ENCODE measurements around the gene CHMP4A. TPM values are rescaled to one million over a fixed set of nuclear protein-coding genes. Genes with fewer than 3 reads are reported as not detected.

The CHMP4A gene, protein sequence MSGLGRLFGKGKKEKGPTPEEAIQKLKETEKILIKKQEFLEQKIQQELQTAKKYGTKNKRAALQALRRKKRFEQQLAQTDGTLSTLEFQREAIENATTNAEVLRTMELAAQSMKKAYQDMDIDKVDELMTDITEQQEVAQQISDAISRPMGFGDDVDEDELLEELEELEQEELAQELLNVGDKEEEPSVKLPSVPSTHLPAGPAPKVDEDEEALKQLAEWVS
- total RNA-seq, result 20.5 and 22.0 TPM in 2 replicates

DNA sequence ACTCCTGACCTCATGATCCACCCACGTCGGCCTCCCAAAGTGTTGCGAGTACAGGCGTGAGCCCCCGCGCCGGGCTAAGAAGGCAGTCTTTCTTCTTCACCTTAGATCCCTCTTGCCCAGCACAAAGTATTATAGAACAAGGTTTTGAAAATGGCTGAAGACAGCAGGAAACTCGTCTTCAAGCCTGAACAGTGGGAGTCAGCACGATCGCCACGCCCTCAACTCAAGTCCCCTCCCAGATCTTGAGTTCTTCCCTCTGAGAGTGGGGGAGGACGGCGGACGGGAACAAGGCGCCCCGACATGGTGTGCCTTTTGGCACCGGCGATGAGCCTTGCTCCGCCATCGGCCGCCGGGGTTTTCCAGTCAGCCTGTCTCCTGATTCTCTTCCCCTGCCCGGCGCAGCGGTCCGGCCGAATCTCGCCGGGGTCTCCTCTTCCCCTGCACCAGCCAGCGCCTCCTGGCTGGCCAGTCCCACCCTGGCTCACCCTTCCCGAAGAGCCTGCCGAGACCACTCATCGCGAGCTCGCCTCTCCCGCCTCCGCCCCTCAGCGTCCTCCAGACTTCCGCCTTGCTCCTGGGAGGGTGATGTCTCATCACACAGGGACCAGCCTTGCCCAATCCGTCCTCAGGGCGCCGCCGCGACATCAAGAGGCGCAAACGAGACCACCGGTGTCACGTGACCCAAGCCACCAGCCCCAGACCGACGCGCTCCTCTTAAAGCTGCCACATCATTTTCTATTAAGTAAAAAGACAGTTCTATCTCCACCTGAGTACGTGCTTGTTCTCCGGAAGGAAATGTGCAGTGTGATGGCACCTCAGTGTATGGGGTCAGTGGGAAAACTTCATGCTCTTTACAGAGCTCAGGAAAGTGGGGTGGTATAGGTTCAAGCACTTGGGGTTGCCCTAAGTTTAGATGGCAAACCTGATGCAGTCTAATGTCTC, at the start of gene CHMP4A:
TSS of gene CHMP4A (minus strand) at position 565 of the 942 bp plus-strand sequence. CDS start at position 516, 49 bp downstream.

DNA sequence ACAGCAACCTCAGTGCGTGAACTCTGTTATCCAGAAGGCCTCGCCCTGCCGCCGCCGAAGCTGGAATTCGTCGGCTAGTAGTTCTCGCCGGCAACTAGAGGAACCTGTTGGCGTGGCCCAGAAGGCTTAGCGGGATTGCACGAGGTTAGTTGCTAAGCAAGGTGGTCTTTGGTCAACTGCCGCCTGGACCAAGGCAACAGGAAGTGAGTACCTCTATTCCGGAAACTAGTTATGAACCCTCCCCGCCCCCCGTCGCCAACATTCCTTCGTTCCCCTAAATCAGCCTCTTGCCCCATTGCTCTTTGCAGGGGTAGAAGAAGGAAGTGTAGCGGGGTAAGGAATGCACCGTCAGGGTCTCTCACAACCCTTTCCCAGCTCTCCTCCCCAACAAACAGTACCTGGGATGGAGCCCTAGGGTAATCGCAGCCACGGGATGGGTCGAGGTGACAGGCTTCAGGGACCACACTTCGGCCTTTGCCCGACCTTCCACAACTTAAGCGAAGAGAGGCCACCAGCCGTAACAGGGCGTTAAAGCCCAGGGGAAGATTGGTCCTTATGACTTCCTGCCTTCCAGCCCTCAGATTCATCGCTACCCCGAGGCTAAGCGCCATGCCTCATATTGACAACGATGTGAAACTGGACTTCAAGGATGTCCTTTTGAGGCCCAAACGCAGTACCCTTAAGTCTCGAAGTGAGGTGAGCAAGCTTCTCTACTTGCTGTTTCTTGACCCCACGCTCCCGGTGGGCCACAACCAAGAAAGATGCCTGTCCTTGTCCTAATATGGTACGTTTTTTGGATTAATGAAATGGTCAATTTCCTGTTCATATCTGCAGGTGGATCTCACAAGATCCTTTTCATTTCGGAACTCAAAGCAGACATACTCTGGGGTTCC, 19.6 kb upstream of the CHMP4A start, which contains the start of gene GMPR2:
TSS of gene GMPR2 (plus strand) at position 285 of the 893 bp plus-strand sequence. CDS start at position 610, 325 bp downstream.

DNA sequence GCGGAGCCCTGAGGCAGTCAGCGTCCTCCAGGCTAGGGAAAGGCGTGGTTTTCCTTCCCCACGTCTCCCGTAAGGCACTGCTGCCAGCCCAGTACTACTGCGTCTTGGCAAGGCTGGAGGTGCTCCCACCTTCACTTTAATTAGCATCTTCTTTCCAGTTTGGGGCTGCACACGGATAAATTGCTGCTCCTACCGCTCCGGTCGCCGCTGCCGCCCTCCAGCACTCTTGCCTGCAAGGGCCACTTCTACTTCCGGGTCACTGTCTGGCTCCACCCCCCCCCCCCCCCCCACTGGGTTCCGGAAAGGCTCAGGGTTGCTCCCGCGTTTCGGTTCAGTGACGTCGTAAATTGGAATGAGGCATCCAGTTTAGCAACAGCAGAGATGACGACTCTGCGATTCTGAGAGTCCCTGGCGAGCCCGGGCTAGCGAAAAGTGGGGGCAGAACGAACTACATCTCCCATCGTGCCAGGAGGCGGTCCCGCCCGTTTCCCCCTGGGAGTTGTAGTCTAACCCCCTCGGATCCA, 18.9 kb upstream of the CHMP4A start, which contains the start of gene NEDD8:
TSS of gene NEDD8 (minus strand) at position 247 of the 524 bp plus-strand sequence. CDS start at position 147, 100 bp downstream.

DNA sequence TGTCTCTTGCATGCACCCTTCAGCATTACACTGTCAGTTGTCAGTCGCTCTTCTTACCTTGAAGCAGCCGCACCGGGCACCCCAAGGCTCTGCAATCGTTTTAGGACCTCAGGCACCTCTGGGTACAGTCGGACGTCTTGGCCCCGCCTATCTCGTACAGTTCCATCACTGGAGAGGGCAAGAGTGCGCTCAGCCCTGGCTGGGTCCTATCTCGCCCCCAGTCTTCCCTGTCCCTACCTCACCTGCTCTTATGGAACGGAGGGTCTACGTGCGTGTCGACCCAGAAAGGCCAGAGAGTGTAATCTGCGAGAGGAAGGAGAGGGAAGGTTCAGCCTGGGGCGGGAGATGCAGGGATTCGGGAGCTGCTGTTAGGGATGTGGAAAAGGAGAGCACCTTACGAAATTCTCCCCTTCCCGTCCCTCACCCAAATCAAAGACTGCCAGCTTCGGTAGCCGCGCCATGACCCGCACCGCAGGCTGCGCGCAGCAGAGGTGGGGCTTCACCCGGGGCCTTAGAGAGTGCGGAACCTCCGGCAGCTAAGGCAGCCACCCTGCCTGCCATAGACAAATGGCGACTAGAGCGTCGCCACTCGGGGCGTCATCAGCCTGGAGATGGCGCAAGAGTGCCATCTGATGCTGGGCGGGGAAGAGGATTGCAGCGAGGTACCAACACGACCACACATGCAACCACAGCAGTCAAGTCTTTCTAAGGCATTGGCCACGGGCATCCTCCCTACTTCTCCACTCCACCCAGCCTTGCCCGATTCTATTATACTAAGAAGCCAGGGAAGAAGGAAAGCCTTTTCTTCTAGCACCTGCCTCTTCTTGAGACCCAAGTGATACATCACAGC, 2.4 kb upstream of the CHMP4A start, which contains the start of gene MDP1:
TSS of gene MDP1 (minus strand) at position 572 of the 850 bp plus-strand sequence. CDS start at position 461, 111 bp downstream.

DNA sequence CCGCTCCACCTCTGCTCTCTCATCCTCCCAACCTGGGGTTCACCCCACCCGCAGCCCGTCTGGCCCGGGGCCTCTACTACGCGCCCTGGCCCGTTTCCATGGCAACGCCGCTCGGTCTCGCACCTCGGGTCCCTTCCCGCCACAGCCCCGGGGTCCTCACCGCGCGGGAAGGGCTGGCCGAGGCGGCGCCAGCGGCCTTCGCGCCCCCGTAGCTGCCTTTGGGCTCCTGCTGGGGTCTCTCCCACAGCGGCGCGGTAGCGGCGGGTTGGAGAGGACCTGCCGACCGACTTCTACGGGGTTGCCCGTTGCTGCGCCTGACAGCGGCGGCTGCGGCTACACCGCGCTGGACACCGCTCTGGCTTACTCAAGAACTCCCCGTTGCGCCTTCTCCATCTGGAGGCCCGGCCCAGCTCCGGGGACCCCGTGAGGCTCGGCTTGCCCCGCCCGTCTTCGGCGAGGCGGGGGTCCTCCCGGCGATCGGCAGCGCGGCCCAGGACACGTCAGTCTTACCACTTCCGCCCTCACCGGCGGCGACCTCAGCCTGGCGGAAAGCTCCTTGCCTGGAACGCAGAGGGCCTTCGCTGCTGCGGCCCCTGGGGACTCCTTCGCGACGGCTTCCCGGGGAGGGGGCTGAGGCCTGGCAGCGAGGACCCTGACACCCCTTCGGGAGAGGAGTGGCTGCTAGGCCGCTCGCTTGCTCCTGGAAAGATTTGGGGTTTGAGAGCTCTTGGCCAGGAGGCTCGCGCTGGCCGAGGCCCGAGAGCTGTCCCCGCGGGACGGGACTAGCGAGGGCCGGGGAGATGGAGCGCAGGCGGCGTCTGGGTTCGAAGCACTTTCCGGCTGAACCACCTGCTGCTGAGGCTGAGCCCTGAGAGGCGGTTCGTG, 17.9 kb downstream of the CHMP4A start, which contains the start of gene TM9SF1:
TSS of gene TM9SF1 (minus strand) at position 256 of the 885 bp plus-strand sequence. CDS start 422 bp downstream, outside the sequence.

DNA sequence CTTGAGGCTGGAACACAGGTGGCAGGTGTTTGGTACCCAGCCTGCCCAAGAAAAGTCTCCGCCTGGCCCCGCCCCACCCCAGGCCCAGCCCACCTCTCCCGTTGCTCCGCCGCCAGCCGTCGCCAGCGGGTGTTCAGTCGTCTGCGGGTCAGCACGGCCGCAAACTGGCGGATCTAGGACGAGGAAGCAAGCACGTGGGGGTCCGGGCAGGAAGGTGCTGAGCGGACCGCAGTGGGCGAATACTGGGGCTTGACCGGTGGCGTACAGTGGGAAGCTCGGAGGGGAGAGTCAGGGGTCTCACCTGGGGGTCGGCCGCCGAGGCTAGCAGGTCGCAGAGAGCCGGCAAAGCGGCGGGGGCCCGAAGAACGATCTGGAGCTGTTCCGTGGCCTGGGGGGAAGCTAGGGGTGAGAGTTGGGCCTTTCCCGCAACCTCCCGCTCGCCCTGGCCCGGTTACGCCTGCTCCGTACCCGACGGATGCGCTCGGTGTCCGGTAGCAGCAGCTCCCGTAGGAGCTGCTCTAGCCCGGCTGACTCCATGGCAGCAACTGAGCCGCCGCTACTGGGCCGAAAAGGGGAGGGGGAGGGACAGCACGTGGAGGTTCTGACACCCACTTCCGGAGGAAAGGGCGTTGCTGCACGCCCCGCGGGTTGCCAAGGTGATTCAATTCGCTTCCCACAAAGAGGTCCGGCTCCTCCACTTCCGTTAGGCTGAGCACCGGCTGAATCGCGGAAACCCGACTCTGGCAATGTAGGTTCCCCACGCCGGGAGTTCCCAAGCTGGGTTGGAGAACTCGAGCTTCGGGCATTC, 24.8 kb downstream of the CHMP4A start, which contains the start of gene IPO4:
TSS of gene IPO4 (minus strand) at position 566 of the 808 bp plus-strand sequence. CDS start at position 537, 29 bp downstream.

DNA sequence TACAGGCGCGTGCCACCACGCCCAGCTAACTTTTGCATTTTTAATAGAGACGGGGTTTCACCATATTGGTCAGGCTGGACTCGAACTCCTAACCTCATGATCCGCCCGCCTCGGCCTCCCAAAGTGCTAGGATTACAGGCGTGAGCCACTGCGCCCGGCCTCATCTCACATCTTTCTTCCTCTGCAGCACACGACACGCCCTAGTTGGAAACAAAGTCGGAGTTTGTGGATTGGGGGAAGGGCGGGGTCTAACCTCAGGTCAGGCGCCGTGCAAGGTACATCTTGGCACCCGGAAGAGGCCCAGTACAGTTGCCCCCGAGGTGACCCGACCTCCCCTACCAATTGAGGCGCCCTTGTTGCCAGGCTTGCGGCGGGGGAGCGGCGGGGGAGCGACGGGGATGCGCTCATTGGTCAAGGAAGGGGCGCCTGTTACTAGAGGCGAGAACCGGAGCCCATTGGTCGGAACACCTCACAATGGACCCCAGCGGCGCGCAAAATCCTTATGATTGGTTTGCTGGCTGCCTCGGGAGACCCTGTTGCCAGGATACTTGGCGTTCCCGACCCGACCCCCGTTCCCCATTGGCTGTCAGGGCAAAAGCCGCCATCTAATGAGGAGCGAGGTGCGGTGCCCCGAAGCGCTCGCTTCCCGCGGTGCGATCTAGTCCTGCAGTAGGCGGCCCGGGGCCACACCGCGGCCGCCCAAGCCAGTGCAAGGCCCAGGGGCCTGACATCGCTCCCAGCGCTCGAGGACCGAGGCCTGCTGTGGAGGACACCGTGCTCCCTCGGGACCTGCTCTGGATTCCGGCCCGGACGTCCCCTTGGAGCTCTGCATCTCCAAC, 41.6 kb downstream of the CHMP4A start, which contains the start of gene REC8:
TSS of gene REC8 (plus strand) at position 659 of the 839 bp plus-strand sequence. CDS start 473 bp downstream, outside the sequence.

DNA sequence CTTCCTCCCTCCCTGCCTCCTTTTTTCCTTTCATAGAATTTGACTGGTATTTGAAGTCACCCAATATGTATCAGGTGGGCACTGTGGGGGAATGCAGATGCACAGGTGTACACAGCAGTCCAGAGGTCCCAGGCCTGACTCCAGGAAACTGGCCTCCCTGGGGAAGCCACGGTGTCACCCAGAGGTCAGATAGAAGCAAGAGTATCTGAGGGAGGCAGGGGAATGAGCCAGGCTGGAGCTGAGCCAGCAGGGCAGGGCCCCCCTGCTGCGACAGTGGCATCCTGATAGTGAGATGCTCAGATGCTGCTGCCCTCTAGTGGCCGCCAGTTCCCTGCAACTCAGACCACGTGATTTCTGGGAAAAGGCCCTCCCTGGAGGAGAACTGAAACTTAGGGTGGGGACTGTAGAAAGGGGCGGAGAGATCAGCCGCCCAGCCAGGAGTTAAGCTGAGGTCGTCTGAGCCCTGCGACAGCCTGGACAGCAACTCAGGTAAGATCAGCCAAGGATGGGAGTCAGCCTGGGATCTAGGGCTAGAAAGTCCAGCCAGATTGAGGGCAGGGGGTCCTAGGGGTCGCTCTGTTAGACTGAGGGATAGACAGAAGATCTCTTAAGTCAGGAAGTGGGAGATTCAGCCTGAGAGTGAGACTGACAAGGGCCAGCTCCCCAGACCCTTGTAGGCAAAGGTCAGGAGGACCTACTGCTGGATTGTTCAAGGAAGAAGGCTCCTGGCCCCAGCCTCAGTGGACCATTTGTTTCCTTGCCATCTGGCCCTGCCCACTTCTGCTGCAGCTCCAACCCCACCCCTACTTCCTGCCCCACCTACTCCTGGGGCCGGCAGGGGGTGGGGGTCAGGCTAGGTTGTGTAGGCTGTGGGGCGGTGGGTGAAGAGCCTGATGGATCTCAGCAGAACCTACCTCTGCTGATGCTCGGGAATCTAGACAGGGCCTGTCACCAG, 52.2 kb downstream of the CHMP4A start, which contains the start of gene IRF9:
TSS of gene IRF9 (plus strand) at position 416 of the 955 bp plus-strand sequence. CDS start 880 bp downstream, outside the sequence.

Small RNA genes lying within 50 kb of the gene (small RNA-seq; reads per million reads assigned to genes)
- gene AL136295.4 (not detected), gene CHMP4A (not detected), gene IPO4 (0.23 reads per million), gene IRF9 (not detected), gene MDP1 (not detected)

Other genes starting within 250 kb of the CHMP4A start
- gene DHRS4L2, start 224.6 kb downstream of the CHMP4A start, total RNA-seq, result 9.4 and 12.6 TPM in 2 replicates
- gene CARMIL3, start 161.5 kb downstream of the CHMP4A start, total RNA-seq, result under 0.01 TPM in 2 replicates
- gene CPNE6, start 141.9 kb downstream of the CHMP4A start, total RNA-seq, result not detected in 2 replicates
- 20.4 and 23.9 TPM in 2 replicates for gene PCK2, start 119.2 kb downstream of the CHMP4A start, total RNA-seq
- gene DCAF11, start 98.7 kb downstream of the CHMP4A start, total RNA-seq, result 88.3 and 88.7 TPM in 2 replicates
- 1.6 and 2.0 TPM in 2 replicates for gene NRL, start 98.5 kb downstream of the CHMP4A start, total RNA-seq
- 0.39 and 1.7 TPM in 2 replicates for gene FITM1, start 82.8 kb downstream of the CHMP4A start, total RNA-seq
- 22.4 and 72.6 TPM in 2 replicates for gene PSME1, start 77.3 kb downstream of the CHMP4A start, total RNA-seq
- 11.4 and 13.6 TPM in 2 replicates for gene EMC9, start 71.9 kb downstream of the CHMP4A start, total RNA-seq
- gene PSME2, start 66.9 kb downstream of the CHMP4A start, total RNA-seq, result 32.6 and 48.4 TPM in 2 replicates
- gene RNF31, start 66.0 kb downstream of the CHMP4A start, total RNA-seq, result 75.4 and 87.3 TPM in 2 replicates
- gene IRF9, start 52.2 kb downstream of the CHMP4A start, total RNA-seq, result 42.4 and 46.6 TPM in 2 replicates
- gene REC8, start 41.4 kb downstream of the CHMP4A start, total RNA-seq, result 14.2 and 15.7 TPM in 2 replicates
- 20.4 and 36.2 TPM in 2 replicates for gene IPO4, start 24.7 kb downstream of the CHMP4A start, total RNA-seq
- gene TM9SF1, start 18.0 kb downstream of the CHMP4A start, total RNA-seq, result 73.8 and 74.5 TPM in 2 replicates
- 0.54 TPM in 1 of 2 replicates, not detected in the other for gene TSSK4, start 7.8 kb downstream of the CHMP4A start, total RNA-seq
- gene MDP1, start 2.6 kb upstream of the CHMP4A start, total RNA-seq, result 15.3 and 15.6 TPM in 2 replicates
- gene NEDD8, start 18.9 kb upstream of the CHMP4A start, total RNA-seq, result 99.8 and 112 TPM in 2 replicates
- gene GMPR2, start 19.4 kb upstream of the CHMP4A start, total RNA-seq, result 79.6 and 117 TPM in 2 replicates
- gene TINF2, start 29.1 kb upstream of the CHMP4A start, total RNA-seq, result 57.4 and 70.3 TPM in 2 replicates
- 33.4 and 35.4 TPM in 2 replicates for gene TGM1, start 49.7 kb upstream of the CHMP4A start, total RNA-seq
- gene RABGGTA, start 58.1 kb upstream of the CHMP4A start, total RNA-seq, result 51.1 and 51.4 TPM in 2 replicates
- gene DHRS1, start 86.3 kb upstream of the CHMP4A start, total RNA-seq, result 27.1 and 27.9 TPM in 2 replicates
- gene NOP9, start 86.4 kb upstream of the CHMP4A start, total RNA-seq, result 20.4 and 30.3 TPM in 2 replicates
- 9.0 and 11.0 TPM in 2 replicates for gene CIDEB, start 94.5 kb upstream of the CHMP4A start, total RNA-seq
- 6.3 and 6.8 TPM in 2 replicates for gene LTB4R2, start 96.7 kb upstream of the CHMP4A start, total RNA-seq
- 2.4 and 3.1 TPM in 2 replicates for gene LTB4R, start 98.0 kb upstream of the CHMP4A start, total RNA-seq
- gene ADCY4, start 121.6 kb upstream of the CHMP4A start, total RNA-seq, result 2.0 and 2.7 TPM in 2 replicates
- gene RIPK3, start 126.5 kb upstream of the CHMP4A start, total RNA-seq, result 7.5 and 13.0 TPM in 2 replicates
- gene NFATC4, start 154.7 kb upstream of the CHMP4A start, total RNA-seq, result 41.8 and 59.3 TPM in 2 replicates
- gene NYNRIN, start 185.5 kb upstream of the CHMP4A start, total RNA-seq, result 116 and 153 TPM in 2 replicates
- gene CBLN3, start 216.2 kb upstream of the CHMP4A start, total RNA-seq, result 0.87 and 2.4 TPM in 2 replicates
- gene KHNYN, start 216.5 kb upstream of the CHMP4A start, total RNA-seq, result 143 and 152 TPM in 2 replicates
- 14.1 and 23.2 TPM in 2 replicates for gene SDR39U1, start 229.3 kb upstream of the CHMP4A start, total RNA-seq

All from placental epithelial cell (primary cell).